Calu3 (cell line): Measurements from ENCODE around the gene BCL2L14. TPM values are rescaled to one million over a fixed set of nuclear protein-coding genes. Genes with fewer than 3 reads are reported as not detected.

Experiments
- BruUV-seq: library from RNA; stranded (reverse); fragments of 400-500 nt; replicated peaks from 2 replicates; lab custom pipeline; 2021; lab: Mats Ljungman, UMichigan
- CTCF ChIA-PET: fragments of 300-600 bp; sonication (Branson Sonifier 250); formaldehyde crosslinking; loops from one replicate; lab custom pipeline; 2022; ENCODE audit warnings: antibody characterized with exemption; lab: Charles Lee
- DNase-seq: peaks from one replicate; pipeline ENCODE4 v3.0.0; 2022
- H3K27ac Mint-ChIP-seq: one replicate; pipeline ENCODE4 v1.8.0; 2022; ENCODE audit warnings: mixed read lengths; ENCODE audit not compliant: unreplicated experiment
- H3K27me3 Mint-ChIP-seq: one replicate; pipeline ENCODE4 v1.8.0; 2022; ENCODE audit warnings: mixed read lengths; ENCODE audit not compliant: unreplicated experiment
- H3K36me3 Mint-ChIP-seq: one replicate; pipeline ENCODE4 v1.8.0; 2022; ENCODE audit warnings: mild to moderate bottlenecking, moderate library complexity, mixed read lengths; ENCODE audit not compliant: insufficient read depth, unreplicated experiment
- H3K4me1 Mint-ChIP-seq: one replicate; pipeline ENCODE4 v1.8.0; 2022; ENCODE audit warnings: mild to moderate bottlenecking, low read depth, mixed read lengths; ENCODE audit not compliant: unreplicated experiment
- H3K4me3 Mint-ChIP-seq: one replicate; pipeline ENCODE4 v1.8.0; 2022; ENCODE audit warnings: mild to moderate bottlenecking, low read depth, moderate library complexity, mixed read lengths; ENCODE audit not compliant: unreplicated experiment
- H3K9me3 Mint-ChIP-seq: one replicate; pipeline ENCODE4 v1.8.0; 2022; ENCODE audit warnings: low read depth, mixed read lengths; ENCODE audit not compliant: unreplicated experiment
- intact Hi-C: fragments of 100-400 bp; cut with micrococcal nuclease; formaldehyde crosslinking; loops from one replicate; pipeline ENCODE4 v1.10.0; 2022; ENCODE audit not compliant: unreplicated experiment
- total RNA-seq: library from RNA; stranded (reverse); gene quantifications from 2 replicates; pipeline ENCODE4 v1.2.3, GENCODE V29; 2022
- TF ChIP-seq, protein P1 (sequence below): fragments of 200-600 bp; IDR thresholded peaks from one replicate; pipeline ENCODE4 v1.8.0; 2022; ENCODE audit warnings: antibody characterized with exemption; ENCODE audit not compliant: unreplicated experiment

The BCL2L14 gene
- total RNA-seq, 1 experiment from 2014 or later, result 5.5 TPM

- BruUV-seq, result no TSS peak
Measured at GRCh38 chr12:12094481-12094880, 23.7 kb downstream of the BCL2L14 start.

DNA sequence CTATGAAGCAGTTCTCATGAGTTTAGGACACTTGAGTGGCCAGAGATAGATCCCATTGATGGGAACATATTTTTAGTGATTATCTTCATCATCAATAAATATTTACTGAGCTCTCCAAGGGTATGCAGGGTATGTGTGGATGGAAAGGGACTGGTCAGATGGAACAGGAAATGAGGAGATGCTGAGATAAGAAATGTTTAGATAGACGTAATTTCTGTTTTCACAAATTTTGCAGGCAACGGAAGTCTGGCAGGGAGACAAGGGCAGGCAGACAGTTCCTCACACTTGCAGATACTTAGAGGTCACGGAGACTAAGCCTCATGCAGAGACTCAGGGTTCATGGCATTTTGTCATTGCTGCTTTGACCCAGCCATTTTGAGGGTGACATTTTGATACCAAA is 24.3 kb downstream of the BCL2L14 start:
- BruUV-seq, result no TSS peak
- no peak for DNase-seq
- Mint-ChIP-seq H3K9me3 (no peaks in the 10 kb centered on the region), H3K27me3 (no peaks in the 10 kb centered on the region), H3K36me3 (no peaks in the 10 kb centered on the region), H3K4me3 (no peak overlapping the region), H3K27ac (no peak overlapping the region), H3K4me1 (peaks cover 9% of the 10 kb centered on the region)
- CTCF ChIA-PET, result no interaction called here
- TF ChIP-seq, protein P1, sequence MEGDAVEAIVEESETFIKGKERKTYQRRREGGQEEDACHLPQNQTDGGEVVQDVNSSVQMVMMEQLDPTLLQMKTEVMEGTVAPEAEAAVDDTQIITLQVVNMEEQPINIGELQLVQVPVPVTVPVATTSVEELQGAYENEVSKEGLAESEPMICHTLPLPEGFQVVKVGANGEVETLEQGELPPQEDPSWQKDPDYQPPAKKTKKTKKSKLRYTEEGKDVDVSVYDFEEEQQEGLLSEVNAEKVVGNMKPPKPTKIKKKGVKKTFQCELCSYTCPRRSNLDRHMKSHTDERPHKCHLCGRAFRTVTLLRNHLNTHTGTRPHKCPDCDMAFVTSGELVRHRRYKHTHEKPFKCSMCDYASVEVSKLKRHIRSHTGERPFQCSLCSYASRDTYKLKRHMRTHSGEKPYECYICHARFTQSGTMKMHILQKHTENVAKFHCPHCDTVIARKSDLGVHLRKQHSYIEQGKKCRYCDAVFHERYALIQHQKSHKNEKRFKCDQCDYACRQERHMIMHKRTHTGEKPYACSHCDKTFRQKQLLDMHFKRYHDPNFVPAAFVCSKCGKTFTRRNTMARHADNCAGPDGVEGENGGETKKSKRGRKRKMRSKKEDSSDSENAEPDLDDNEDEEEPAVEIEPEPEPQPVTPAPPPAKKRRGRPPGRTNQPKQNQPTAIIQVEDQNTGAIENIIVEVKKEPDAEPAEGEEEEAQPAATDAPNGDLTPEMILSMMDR, result no peak
- intact Hi-C loops, result no loop called here

More at GRCh38 chr12:12094481-12094880, 23.7 kb downstream of the BCL2L14 start:
- no peaks in the 10 kb centered on the region for H3K9me3 Mint-ChIP-seq
- no peak overlapping the region for H3K27ac Mint-ChIP-seq
- TF ChIP-seq, protein P1, result no peak
- H3K36me3 Mint-ChIP-seq, result no peaks in the 10 kb centered on the region
- DNase-seq, result no peak
- no peaks in the 10 kb centered on the region for H3K27me3 Mint-ChIP-seq
- intact Hi-C loops, result no loop called here
- peaks cover 9% of the 10 kb centered on the region for H3K4me1 Mint-ChIP-seq
- CTCF ChIA-PET, result no interaction called here
- H3K4me3 Mint-ChIP-seq, result no peak overlapping the region

- peaks cover 11% of the 10 kb centered on the region for H3K4me1 Mint-ChIP-seq
- CTCF ChIA-PET, result no interaction called here
- no TSS peak for BruUV-seq
- DNase-seq, result no peak
- H3K27ac Mint-ChIP-seq, result no peak overlapping the region
- peaks cover 5% of the 10 kb centered on the region for H3K36me3 Mint-ChIP-seq
- intact Hi-C loops, result no loop called here
- no peaks in the 10 kb centered on the region for H3K9me3 Mint-ChIP-seq
- TF ChIP-seq, protein P1, result no peak
- no peaks in the 10 kb centered on the region for H3K27me3 Mint-ChIP-seq
- H3K4me3 Mint-ChIP-seq, result no peak overlapping the region
Measured at GRCh38 chr12:12097891-12098690, 27.4 kb downstream of the BCL2L14 start.

GRCh38 chr12:12098691-12099015 is 27.9 kb downstream of the BCL2L14 start:
- H3K27ac Mint-ChIP-seq, result no peak overlapping the region
- TF ChIP-seq, protein P1, result no peak
- H3K4me3 Mint-ChIP-seq, result no peak overlapping the region
- no peak for DNase-seq
- H3K4me1 Mint-ChIP-seq, result peaks cover 8% of the 10 kb centered on the region
- no TSS peak for BruUV-seq
- peaks cover 5% of the 10 kb centered on the region for H3K36me3 Mint-ChIP-seq
- intact Hi-C loops, result no loop called here
- no peaks in the 10 kb centered on the region for H3K9me3 Mint-ChIP-seq
- H3K27me3 Mint-ChIP-seq, result no peaks in the 10 kb centered on the region
- CTCF ChIA-PET, result no interaction called here
